Neural progenitor cell (in vitro differentiated cells): ENCODE results near the gene CHD5.
"Not testable (repeated sequence)": the region's sequence is repeated elsewhere in the genome, so short reads cannot be mapped to it uniquely, and the experiment has no call there.

Experiments used
- CTCF ChIP-seq: fragments of 200-600 bp; sonication (generic); IDR thresholded peaks from 2 replicates; pipeline ENCODE4 v1.5.1; 2017; ENCODE audit warnings: antibody characterized with exemption, mild to moderate bottlenecking
- EZH2 ChIP-seq: fragments of 200-600 bp; sonication (generic); IDR thresholded peaks from 2 replicates; pipeline ENCODE4 v1.6.1; 2017; ENCODE audit warnings: antibody characterized with exemption, mild to moderate bottlenecking, moderate library complexity

DNA sequence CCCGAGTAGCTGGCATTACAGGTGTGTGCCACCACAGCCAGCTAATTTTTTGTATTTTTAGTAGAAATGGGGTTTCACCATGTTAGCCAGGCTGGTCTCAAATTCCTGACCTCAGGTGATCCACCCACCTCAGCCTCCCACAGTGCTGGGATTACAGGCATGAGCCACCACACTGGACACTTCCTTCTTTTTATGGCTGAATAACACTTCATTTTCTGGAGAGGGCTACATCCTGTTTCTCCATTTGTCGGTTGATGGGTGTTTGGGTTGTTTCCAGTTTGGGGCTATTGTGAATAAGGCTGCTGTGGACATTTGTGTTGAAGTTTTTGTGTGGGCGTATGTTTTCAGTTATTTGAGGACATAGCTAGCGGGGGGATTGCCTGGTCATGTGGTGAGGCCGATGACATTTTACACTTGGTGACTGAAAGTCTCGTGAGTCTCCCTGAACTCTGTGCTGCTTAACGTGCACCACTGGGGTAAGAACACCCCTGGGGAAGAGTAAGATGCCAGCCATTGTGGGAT, 116.5 kb downstream of the CHD5 start:
- not testable (repeated sequence) for TF ChIP-seq CTCF, EZH2
